Ishikawa (cell line): ENCODE data around the gene NAALADL1.

Experiments
- CEBPB ChIP-seq: IDR thresholded peaks from 2 replicates; pipeline ENCODE4 v1.6.1; 2012
- CREB1 ChIP-seq: IDR thresholded peaks from 2 replicates; pipeline ENCODE4 v1.6.1; 2012; ENCODE audit warnings: low read depth
- EGR1 ChIP-seq: IDR thresholded peaks from 2 replicates; pipeline ENCODE4 v1.6.1; 2012
- EP300 ChIP-seq: IDR thresholded peaks from 2 replicates; pipeline ENCODE4 v1.6.1; 2012; ENCODE audit warnings: borderline replicate concordance
- MAX ChIP-seq: IDR thresholded peaks from 2 replicates; pipeline ENCODE4 v1.6.1; 2012
- RAD21 ChIP-seq: IDR thresholded peaks from 2 replicates; pipeline ENCODE4 v1.6.1; 2012; ENCODE audit warnings: low read depth
- REST ChIP-seq: IDR thresholded peaks from 2 replicates; pipeline ENCODE4 v1.6.1; 2012; ENCODE audit warnings: low read depth, mild to moderate bottlenecking
- TEAD4 ChIP-seq: IDR thresholded peaks from 2 replicates; pipeline ENCODE4 v1.6.1; 2012

- TF ChIP-seq RAD21 = no peak
- no peak for TF ChIP-seq CREB1
- TF ChIP-seq CEBPB = no peak
- TF ChIP-seq MAX = no peak
- TF ChIP-seq REST = no peak
- TF ChIP-seq EGR1 = no peak
- no peak for TF ChIP-seq EP300
- TF ChIP-seq TEAD4 = no peak
Observed at GRCh38 chr11:65087827-65088226, 29.5 kb upstream of the NAALADL1 start.
